Neuronal stem cell (in vitro differentiated cells): ENCODE results near the gene CMTM7.

Experiments used
- DNase-seq: peaks from one replicate; pipeline ENCODE4 v3.0.0-alpha.2; 2013; ENCODE audit warnings: low spot score
- H2AFZ ChIP-seq: one replicate; pipeline ENCODE4 v1.6.1; 2013; ENCODE audit warnings: mild to moderate bottlenecking, low read length, inconsistent platforms
- H2AK5ac ChIP-seq: 2 replicates; pipeline ENCODE4 v1.6.1; 2013; ENCODE audit warnings: low read depth, mild to moderate bottlenecking, inconsistent platforms, low read length, moderate library complexity, mixed read lengths
- H2BK120ac ChIP-seq: 2 replicates; pipeline ENCODE4 v1.6.1; 2013; ENCODE audit warnings: low read depth, mild to moderate bottlenecking, inconsistent platforms, low read length, moderate library complexity, mixed read lengths
- H2BK12ac ChIP-seq: one replicate; pipeline ENCODE4 v1.6.1; 2013; ENCODE audit warnings: low read length, inconsistent platforms
- H2BK15ac ChIP-seq: 2 replicates; pipeline ENCODE4 v1.6.1; 2013; ENCODE audit warnings: mild to moderate bottlenecking, low read length, inconsistent platforms, mixed read lengths
- H2BK5ac ChIP-seq: one replicate; pipeline ENCODE4 v1.6.1; 2013; ENCODE audit warnings: inconsistent platforms, mild to moderate bottlenecking, low read length, moderate library complexity
- H3K14ac ChIP-seq: one replicate; pipeline ENCODE4 v1.6.1; 2013; ENCODE audit warnings: low read length, inconsistent platforms
- H3K18ac ChIP-seq: 2 replicates; pipeline ENCODE4 v1.6.1; 2013; ENCODE audit warnings: low read length, inconsistent platforms
- H3K23ac ChIP-seq: 2 replicates; pipeline ENCODE4 v1.6.1; 2013; ENCODE audit warnings: low read depth, mild to moderate bottlenecking, mixed read lengths, low read length, inconsistent platforms; ENCODE audit not compliant: poor library complexity
- H3K27ac ChIP-seq: replicated peaks from 3 replicates; pipeline ENCODE4 v1.5.1; 2013; ENCODE audit warnings: low read length, inconsistent platforms
- H3K27me3 ChIP-seq, 3 experiments: 2 replicates each; pipeline ENCODE4 v1.6.1; 2013; ENCODE audit warnings: low read length in 3 of 3, mild to moderate bottlenecking in 2 of 3, inconsistent platforms in 1 of 3, low read depth in 1 of 3, mixed read lengths in 1 of 3, moderate library complexity in 1 of 3; ENCODE audit not compliant: control insufficient read depth in 3 of 3, insufficient read depth in 3 of 3
- H3K36me3 ChIP-seq, 2 donors: replicated peaks in 1 of 2; 2 replicates each; pipeline ENCODE4 v1.6.1; 2013; ENCODE audit warnings: low read length in 2 of 2; ENCODE audit not compliant: control insufficient read depth in 2 of 2, insufficient read depth in 2 of 2
- H3K4ac ChIP-seq: 2 replicates; pipeline ENCODE4 v1.6.1; 2013; ENCODE audit warnings: inconsistent platforms, mild to moderate bottlenecking, low read length, moderate library complexity
- H3K4me1 ChIP-seq, 2 donors: 1 replicate in 1 of 2; 2 replicates in 1 of 2; pipeline ENCODE4 v1.6.1; 2013; ENCODE audit warnings: low read length in 2 of 2, low read depth in 1 of 2; ENCODE audit not compliant: control insufficient read depth in 2 of 2, insufficient read depth in 1 of 2
- H3K4me2 ChIP-seq: one replicate; pipeline ENCODE4 v1.6.1; 2013; ENCODE audit warnings: mild to moderate bottlenecking, low read length, inconsistent platforms; ENCODE audit not compliant: insufficient read depth, poor library complexity, severe bottlenecking
- H3K4me3 ChIP-seq, 2 donors: 2 replicates each; pipeline ENCODE4 v1.5.1; 2013; ENCODE audit warnings: low read length in 2 of 2, mild to moderate bottlenecking in 2 of 2, inconsistent platforms in 1 of 2, moderate library complexity in 1 of 2
- H3K79me1 ChIP-seq: one replicate; pipeline ENCODE4 v1.6.1; 2013; ENCODE audit warnings: low read depth, mild to moderate bottlenecking, inconsistent platforms, low read length, moderate library complexity
- H3K9ac ChIP-seq: one replicate; pipeline ENCODE4 v1.6.1; 2013; ENCODE audit warnings: mild to moderate bottlenecking, low read depth, low read length, inconsistent platforms; ENCODE audit not compliant: poor library complexity
- H3K9me3 ChIP-seq, 2 donors: replicated peaks in 1 of 2; 2 replicates each; pipeline versions ENCODE3 to v1.6.1; 2013; ENCODE audit warnings: low read length in 2 of 2, mild to moderate bottlenecking in 2 of 2, inconsistent platforms in 1 of 2, low read depth in 1 of 2, mixed read lengths in 1 of 2, moderate library complexity in 1 of 2; ENCODE audit not compliant: control insufficient read depth in 2 of 2, insufficient read depth in 1 of 2
- H4K8ac ChIP-seq: one replicate; pipeline ENCODE4 v1.6.1; 2013; ENCODE audit warnings: low read depth, mild to moderate bottlenecking, inconsistent platforms, low read length, moderate library complexity
- H4K91ac ChIP-seq: one replicate; pipeline ENCODE4 v1.6.1; 2013; ENCODE audit warnings: low read length, low read depth, mild to moderate bottlenecking, inconsistent platforms; ENCODE audit not compliant: poor library complexity
- WGBS, 2 donors: extraction: QIAGEN DNeasy Blood & Tissue Kit; methylation state at CpG; one replicate each; pipeline ENCODE4 v1.1.7; 2013; ENCODE audit warnings: missing lambda C conversion rate in 2 of 2, mixed read lengths in 1 of 2; ENCODE audit not compliant: insufficient read length in 2 of 2, insufficient replicate concordance in 1 of 2; ENCODE audit errors: extremely low coverage in 2 of 2; 5-methylcytosine and 5-hydroxymethylcytosine counted together

Gene CMTM7

DNA sequence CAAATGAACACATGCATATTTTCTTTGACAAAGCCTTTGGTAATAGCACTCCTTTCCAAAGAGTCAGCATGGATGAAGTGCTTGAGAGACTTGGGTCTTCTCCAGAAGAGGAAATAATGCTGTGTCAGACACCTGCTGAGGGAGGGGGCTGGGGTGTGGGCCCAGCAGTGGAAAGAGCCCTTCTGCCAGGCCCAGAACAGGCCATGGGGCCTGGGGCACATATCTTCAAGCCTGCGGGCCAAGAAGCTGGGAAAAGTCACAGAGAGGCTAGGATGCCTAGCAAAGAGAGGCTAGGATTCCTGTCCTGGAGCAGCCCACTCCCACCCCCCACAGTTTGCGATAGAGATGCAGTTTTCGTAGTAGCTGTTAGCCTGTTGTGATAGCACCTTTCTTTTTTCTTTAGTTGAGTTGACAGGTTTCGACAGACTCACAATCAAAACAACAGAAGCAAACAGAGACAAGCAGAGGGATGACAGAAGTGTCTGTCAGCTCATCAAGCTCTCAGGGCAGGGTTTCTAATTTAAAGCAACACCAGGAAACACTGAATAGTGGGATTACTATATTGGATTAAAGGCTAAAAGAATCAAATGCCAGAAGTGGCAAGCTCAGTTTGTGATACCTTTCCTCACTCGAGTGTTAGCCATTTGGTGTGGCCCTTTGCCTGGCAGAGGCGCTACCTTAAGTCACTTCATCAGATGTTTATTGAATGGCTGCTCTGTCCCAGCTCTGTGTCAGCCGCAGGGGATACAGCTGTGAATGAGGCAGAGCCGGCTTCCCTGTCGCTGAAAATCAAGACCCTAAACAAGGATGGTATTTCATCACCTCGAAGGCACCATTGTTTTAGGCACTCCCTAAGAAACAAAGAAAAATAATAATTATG lies 19.0 kb downstream of the CMTM7 start:
- Histone ChIP-seq H2BK5ac (no peak overlapping the region), H3K27me3 (no peaks in the 10 kb centered on the region), H3K18ac (no peak overlapping the region), H3K27ac (no peak overlapping the region), H2BK12ac (peak overlapping the region; percentile 5), H3K4me1 (peaks cover 10 to 17% of the 10 kb centered on the region in 2 donors), H2BK15ac (no peak overlapping the region), H3K23ac (no peak overlapping the region), H3K14ac (no peak overlapping the region), H2BK120ac (no peak overlapping the region), H3K4me2 (no peak overlapping the region), H4K91ac (no peak overlapping the region), H3K9ac (no peak overlapping the region), H3K9me3 (peaks cover 0 to 8% of the 10 kb centered on the region in 2 donors), H3K4me3 (no peak overlapping the region), H3K36me3 (peaks cover 0 to 17% of the 10 kb centered on the region in 2 donors), H2AK5ac (no peak overlapping the region), H3K79me1 (no peaks in the 10 kb centered on the region), H3K4ac (no peak overlapping the region), H4K8ac (no peak overlapping the region), H2AFZ (no peak overlapping the region)
- no peak for DNase-seq
- no CpG with 5 or more reads among the region's 10 CpGs for WGBS, 2 donors

DNA sequence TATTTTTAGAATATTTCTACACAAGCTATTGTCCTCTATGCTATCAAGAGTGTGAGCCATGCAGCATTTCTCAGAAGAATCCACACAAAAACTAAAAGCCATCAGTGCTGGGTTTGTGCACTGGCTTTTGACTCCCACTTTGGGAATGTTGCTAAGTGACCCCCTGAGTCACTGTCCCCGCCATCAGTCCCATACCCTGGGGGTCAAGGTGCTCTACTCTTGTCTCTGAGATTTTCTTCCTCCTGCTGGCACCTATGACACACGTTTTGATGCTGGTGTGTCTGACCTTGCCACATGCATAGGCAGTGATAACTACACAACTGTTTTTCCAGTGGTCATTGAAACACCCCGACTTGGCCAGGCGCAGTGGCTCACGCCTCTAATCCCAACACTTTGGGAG lies 19.8 kb downstream of the CMTM7 start:
- H2AFZ ChIP-seq, result no peak overlapping the region
- no peak overlapping the region for H3K27ac ChIP-seq
- no CpG with 5 or more reads among the region's 5 CpGs for whole genome bisulfite sequencing, 2 donors
- H3K14ac ChIP-seq, result no peak overlapping the region
- H3K4me2 ChIP-seq, result no peak overlapping the region
- no peak overlapping the region for H4K91ac ChIP-seq
- H3K27me3 ChIP-seq, result no peaks in the 10 kb centered on the region
- no peak overlapping the region for H3K9ac ChIP-seq
- no peak overlapping the region for H2BK15ac ChIP-seq
- H3K79me1 ChIP-seq, result no peaks in the 10 kb centered on the region
- H3K9me3 ChIP-seq, result peaks cover 0 to 12% of the 10 kb centered on the region in 2 donors
- H3K4ac ChIP-seq, result no peak overlapping the region
- no peak for DNase-seq
- H2BK12ac ChIP-seq, result no peak overlapping the region
- peaks cover 0 to 10% of the 10 kb centered on the region in 2 donors for H3K36me3 ChIP-seq
- H3K4me3 ChIP-seq, result no peak overlapping the region
- peaks cover 10 to 17% of the 10 kb centered on the region in 2 donors for H3K4me1 ChIP-seq
- H2BK120ac ChIP-seq, result no peak overlapping the region
- H2BK5ac ChIP-seq, result no peak overlapping the region
- no peak overlapping the region for H3K18ac ChIP-seq
- H2AK5ac ChIP-seq, result no peak overlapping the region
- H3K23ac ChIP-seq, result no peak overlapping the region
- no peak overlapping the region for H4K8ac ChIP-seq

DNA sequence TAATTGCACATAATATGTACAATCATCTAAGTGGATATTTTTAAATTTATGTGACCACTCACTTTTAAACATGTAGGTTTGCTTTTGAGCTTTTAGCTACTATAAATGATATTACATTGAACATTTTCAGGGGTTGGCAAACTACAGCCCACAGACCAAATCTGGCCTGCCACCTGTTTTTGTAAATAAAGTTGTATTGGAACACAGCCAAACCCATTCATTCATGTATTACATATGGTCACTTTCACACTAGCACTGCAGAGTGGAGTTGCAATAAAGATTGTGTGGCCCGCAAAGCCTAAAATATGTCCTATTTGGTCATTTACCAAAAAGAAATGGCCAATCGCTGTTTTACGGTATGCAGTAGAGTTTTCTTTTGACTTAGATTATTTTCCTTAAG lies 21.2 kb downstream of the CMTM7 start:
- no peak overlapping the region for H3K23ac ChIP-seq
- H3K27ac ChIP-seq, result no peak overlapping the region
- no peak overlapping the region for H3K18ac ChIP-seq
- H3K79me1 ChIP-seq, result no peaks in the 10 kb centered on the region
- no peaks in the 10 kb centered on the region for H3K27me3 ChIP-seq
- no CpG with 5 or more reads among the region's 3 CpGs for WGBS, 2 donors
- no peak overlapping the region for H3K4me2 ChIP-seq
- no peak overlapping the region for H2BK12ac ChIP-seq
- no peak overlapping the region for H2AK5ac ChIP-seq
- H3K4me1 ChIP-seq, result peaks cover 10 to 14% of the 10 kb centered on the region in 2 donors
- H3K4me3 ChIP-seq, result no peak overlapping the region
- H3K14ac ChIP-seq, result no peak overlapping the region
- no peak overlapping the region for H4K8ac ChIP-seq
- no peak overlapping the region for H3K4ac ChIP-seq
- H4K91ac ChIP-seq, result no peak overlapping the region
- no peak overlapping the region for H2BK120ac ChIP-seq
- no peak overlapping the region for H2BK15ac ChIP-seq
- no peak for DNase-seq
- no peak overlapping the region for H2AFZ ChIP-seq
- peaks cover 0 to 3% of the 10 kb centered on the region in 2 donors for H3K36me3 ChIP-seq
- H3K9ac ChIP-seq, result no peak overlapping the region
- H3K9me3 ChIP-seq, result peaks cover 0 to 10% of the 10 kb centered on the region in 2 donors
- H2BK5ac ChIP-seq, result no peak overlapping the region

DNA sequence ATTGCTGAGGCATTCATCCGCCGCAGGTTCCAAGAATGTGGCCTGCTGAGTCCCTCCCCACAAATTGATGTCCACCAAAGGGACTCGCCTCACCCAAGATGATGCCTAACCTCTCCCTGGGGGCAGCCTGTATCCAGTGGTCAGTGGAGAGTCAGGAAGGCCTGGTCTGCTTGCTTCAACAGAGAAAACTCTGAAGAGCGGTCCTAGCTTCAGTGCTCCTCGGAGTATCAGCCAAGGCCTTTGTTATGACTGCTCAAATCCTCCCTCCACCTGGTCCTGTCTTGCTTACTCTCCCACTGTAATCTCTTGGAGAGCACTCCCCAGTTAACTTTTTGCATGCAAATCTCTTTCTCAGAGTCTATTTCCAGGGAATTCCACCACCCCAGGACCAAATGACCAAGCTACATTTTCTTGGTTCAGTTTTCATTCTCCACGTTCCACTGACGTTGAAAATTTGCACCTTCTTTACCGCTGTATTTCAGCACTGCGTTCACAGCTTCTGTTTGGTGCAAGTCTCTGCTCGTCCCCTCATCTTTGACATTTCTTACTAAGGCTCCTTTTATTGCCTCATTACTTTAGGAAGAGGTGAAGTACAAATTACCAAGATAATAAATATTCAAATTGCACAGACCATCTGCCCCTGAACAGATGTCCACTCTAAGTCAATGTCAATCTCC lies 22.3 kb downstream of the CMTM7 start:
- Histone ChIP-seq H3K4me3 (no peak overlapping the region), H3K27me3 (no peaks in the 10 kb centered on the region), H4K91ac (no peak overlapping the region), H3K4me2 (no peak overlapping the region), H3K79me1 (no peaks in the 10 kb centered on the region), H4K8ac (no peak overlapping the region), H2BK5ac (no peak overlapping the region), H3K18ac (no peak overlapping the region), H2BK12ac (no peak overlapping the region), H3K4ac (no peak overlapping the region), H3K9ac (no peak overlapping the region), H3K4me1 (peaks cover 10 to 14% of the 10 kb centered on the region in 2 donors), H2BK120ac (no peak overlapping the region), H3K27ac (no peak overlapping the region), H3K36me3 (peaks cover 0 to 3% of the 10 kb centered on the region in 2 donors), H2AFZ (no peak overlapping the region), H3K14ac (no peak overlapping the region), H2BK15ac (no peak overlapping the region), H3K23ac (no peak overlapping the region), H3K9me3 (peaks cover 0 to 21% of the 10 kb centered on the region in 2 donors), H2AK5ac (no peak overlapping the region)
- no peak for DNase-seq
- WGBS, 2 donors, result no CpG with 5 or more reads among the region's 10 CpGs
